ENCODE data around the gene KPNA1.

Gene KPNA1

GRCh38 chr3:122514123-122515019 lies at the start of gene KPNA1:
Gene KPNA1, minus strand, starts transcription at chr3:122514939. Its CDS starts 18,374 bp downstream, at chr3:122496565.
- DNase-seq: peak; percentile 96

GRCh38 chr3:122564155-122564912 lies 49.6 kb upstream of the KPNA1 start, which contains the start of the genes DTX3L and PARP9:
Gene DTX3L, plus strand, starts transcription at chr3:122564338. Its CDS starts 89 bp downstream, at chr3:122564427.
Gene PARP9, minus strand, starts transcription at chr3:122564300. Its CDS starts 4,680 bp downstream, at chr3:122559620.
- DNase-seq: peak; percentile 87

GRCh38 chr3:122563717-122564025 lies 48.9 kb upstream of the KPNA1 start:
- DNase-seq: no peak

GRCh38 chr3:122562923-122563716 lies 48.4 kb upstream of the KPNA1 start:
- DNase-seq: no peak

DNA sequence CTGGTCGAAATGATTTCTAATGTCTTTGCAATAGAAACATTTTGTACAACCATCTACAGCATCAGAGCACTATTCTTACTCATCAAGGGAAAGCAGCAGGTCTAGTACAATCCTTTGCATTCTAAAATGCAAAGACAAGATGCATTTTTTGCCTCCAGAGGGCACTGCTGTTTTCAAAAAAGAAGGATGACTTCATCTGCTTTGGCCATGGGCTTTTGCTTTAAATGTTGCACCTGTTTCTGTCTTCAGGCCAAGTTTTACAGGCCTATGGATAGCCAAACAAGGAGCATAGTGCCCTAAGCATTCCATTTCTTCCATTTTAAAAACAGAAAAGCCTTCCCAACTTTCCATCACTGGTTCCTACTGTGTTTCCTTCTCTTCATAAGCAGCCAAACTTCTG lies 45.9 kb upstream of the KPNA1 start:
- peak; percentile 80 for DNase-seq

GRCh38 chr3:122559906-122560305 lies 45.2 kb upstream of the KPNA1 start:
- no peak for DNase-seq

GRCh38 chr3:122558605-122559004 lies 43.9 kb upstream of the KPNA1 start:
- DNase-seq: no peak

DNA sequence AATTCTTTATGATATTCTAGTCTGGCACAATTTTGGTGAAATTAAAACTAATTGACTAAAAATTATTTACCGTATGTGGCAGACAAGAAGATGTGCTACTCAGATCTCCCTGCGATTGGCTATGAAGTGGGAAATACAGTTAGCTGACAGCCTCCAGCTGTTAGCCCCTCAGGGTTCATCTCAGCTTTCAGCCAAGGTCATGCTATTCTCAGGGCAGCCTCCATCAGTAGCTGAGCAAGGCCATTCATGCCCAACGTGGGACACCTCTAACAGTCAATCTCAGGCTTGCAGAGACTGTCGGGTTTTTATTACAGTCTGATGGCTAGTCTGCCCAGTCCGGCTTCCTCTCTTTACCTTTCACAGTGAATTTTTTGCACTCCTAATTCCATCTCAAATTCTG lies 42.6 kb upstream of the KPNA1 start:
- no peak for DNase-seq

- DNase-seq: no peak
These were observed 40.7 kb upstream of the KPNA1 start for GRCh38 chr3:122555275-122556071.

GRCh38 chr3:122553171-122553570 lies 38.4 kb upstream of the KPNA1 start:
- no peak for DNase-seq

DNA sequence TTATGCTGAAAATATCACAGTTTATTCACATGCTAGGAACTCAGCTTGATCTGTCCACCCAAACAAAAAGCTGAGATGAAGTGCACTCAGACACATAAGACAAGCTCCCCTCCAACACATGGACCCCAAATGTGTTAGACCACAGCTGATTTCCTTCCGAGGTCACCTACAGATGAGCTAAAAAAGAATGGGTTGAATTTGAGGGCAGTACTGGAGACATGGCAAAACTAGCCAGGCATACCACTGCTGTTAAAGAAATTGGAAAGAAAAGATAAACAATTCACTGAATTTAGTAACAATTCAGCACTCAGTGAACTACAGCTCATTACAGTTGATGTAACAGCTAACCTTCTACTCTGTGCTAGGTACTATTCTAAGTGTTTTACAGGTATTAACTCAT lies 33.9 kb upstream of the KPNA1 start:
- no peak for DNase-seq

GRCh38 chr3:122548076-122548475 lies 33.3 kb upstream of the KPNA1 start:
- no peak for DNase-seq

DNA sequence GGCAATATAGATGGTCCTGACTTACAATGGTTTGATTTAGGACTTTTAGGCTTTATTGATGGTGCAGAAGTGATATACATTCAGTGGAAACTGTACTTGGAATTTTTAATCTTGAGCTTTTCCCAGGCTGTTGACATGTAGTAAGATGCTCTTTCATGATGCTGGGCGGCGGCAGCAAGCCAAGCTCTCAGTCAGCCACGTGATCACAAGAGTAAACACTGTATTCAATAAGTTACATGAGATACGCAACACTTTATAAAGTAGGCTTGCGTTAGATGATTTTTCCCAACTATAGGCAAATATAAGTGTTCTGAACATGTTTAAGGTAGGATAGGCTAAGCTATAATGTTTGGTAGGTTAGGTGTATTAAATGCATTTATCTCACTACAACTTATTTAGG lies 31.4 kb upstream of the KPNA1 start:
- DNase-seq: no peak

- DNase-seq: no peak
These were observed 24.3 kb upstream of the KPNA1 start for GRCh38 chr3:122538956-122539490.

DNA sequence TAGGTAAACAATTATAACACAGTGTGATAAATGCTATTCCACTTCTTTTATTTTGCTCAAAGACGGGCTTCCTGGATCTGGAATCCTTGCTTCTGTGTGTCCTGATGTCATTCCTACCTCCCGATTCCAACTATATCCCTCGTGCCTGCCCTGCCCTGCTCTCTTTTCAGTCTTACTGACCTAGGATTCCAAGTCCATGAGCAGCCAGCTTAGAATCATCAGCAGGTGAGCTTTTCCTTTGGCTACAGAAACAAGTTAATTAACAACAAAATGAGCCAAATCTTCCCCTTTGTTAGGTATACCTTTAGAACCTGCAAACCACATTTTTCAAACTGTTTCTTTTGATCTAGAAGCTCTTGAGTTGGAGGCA lies 21.9 kb upstream of the KPNA1 start:
- DNase-seq: no peak

GRCh38 chr3:122535964-122536631 lies 21.4 kb upstream of the KPNA1 start:
- no peak for DNase-seq

GRCh38 chr3:122533931-122534334 lies 19.2 kb upstream of the KPNA1 start:
- DNase-seq: no peak

GRCh38 chr3:122533480-122533879 lies 18.7 kb upstream of the KPNA1 start:
- no peak for DNase-seq

- DNase-seq: no peak
These were observed 15.4 kb upstream of the KPNA1 start for GRCh38 chr3:122530164-122530563.

GRCh38 chr3:122523317-122523716 lies 8.6 kb upstream of the KPNA1 start:
- DNase-seq: no peak

GRCh38 chr3:122520861-122521260 lies 6.1 kb upstream of the KPNA1 start:
- no peak for DNase-seq
